Neural cell (in vitro differentiated cells): ENCODE results near the gene RAP1GAP2.

Experiments
- CTCF ChIP-seq: fragments of 450-650 bp; IDR thresholded peaks from 2 replicates; pipeline ENCODE4 v1.5.1; 2014; ENCODE audit warnings: antibody characterized with exemption, mild to moderate bottlenecking, moderate library complexity; ENCODE audit not compliant: poor library complexity, severe bottlenecking
- EP300 ChIP-seq: fragments of 450-650 bp; conservative IDR thresholded peaks from 2 replicates; pipeline ENCODE4 v1.6.1; 2014; ENCODE audit warnings: antibody characterized with exemption, mild to moderate bottlenecking, moderate library complexity; ENCODE audit not compliant: poor library complexity, severe bottlenecking
- EZH2 ChIP-seq: fragments of 200-600, 300-800 bp; shearing (Covaris generic), sonication (generic); IDR thresholded peaks from 2 replicates; pipeline ENCODE4 v1.6.1; 2014; ENCODE audit warnings: antibody characterized with exemption, low read length, borderline replicate concordance, mild to moderate bottlenecking; ENCODE audit not compliant: insufficient read depth, poor library complexity, severe bottlenecking
- MXI1 ChIP-seq: fragments of 450-650 bp; conservative IDR thresholded peaks from 2 replicates; pipeline ENCODE4 v1.6.1; 2014; ENCODE audit warnings: antibody characterized with exemption, mild to moderate bottlenecking; ENCODE audit not compliant: poor library complexity, severe bottlenecking
- POLR2AphosphoS5 ChIP-seq: IDR thresholded peaks from 2 replicates; pipeline ENCODE4 v1.6.1; 2012
- RAD21 ChIP-seq: fragments of 450-650 bp; conservative IDR thresholded peaks from 2 replicates; pipeline ENCODE4 v1.6.1; 2014; ENCODE audit warnings: antibody characterized with exemption, mild to moderate bottlenecking, moderate library complexity
- REST ChIP-seq: IDR thresholded peaks from 2 replicates; pipeline ENCODE4 v1.6.1; 2012; ENCODE audit warnings: borderline replicate concordance
- SMC3 ChIP-seq: fragments of 450-650 bp; conservative IDR thresholded peaks from 2 replicates; pipeline ENCODE4 v1.6.1; 2014; ENCODE audit warnings: antibody characterized with exemption, mild to moderate bottlenecking, moderate library complexity; ENCODE audit not compliant: poor library complexity
- TAF1 ChIP-seq: IDR thresholded peaks from 2 replicates; pipeline ENCODE4 v1.6.1; 2012; ENCODE audit warnings: low read depth

- TF ChIP-seq CTCF (no peak), EZH2 (no peak), MXI1 (no peak), RAD21 (no peak), REST (no peak), POLR2AphosphoS5 (no peak), EP300 (no peak), SMC3 (no peak), TAF1 (no peak)
Measured at GRCh38 chr17:3011891-3012290, 215.7 kb downstream of the RAP1GAP2 start.
